Activated CD8-positive, alpha-beta memory T cell treated with anti-CD3 and anti-CD28 coated beads, Interleukin-2, amount 50 U/mL, for 48 hours (primary cell): ENCODE data around the gene PATL2.
"Not testable (repeated sequence)": the region's sequence is repeated elsewhere in the genome, so short reads cannot be mapped to it uniquely, and the experiment has no call there.

Source experiments
- DNase-seq: peaks from one replicate; pipeline ENCODE4 v3.0.0-alpha.2; 2020

Gene PATL2

DNA sequence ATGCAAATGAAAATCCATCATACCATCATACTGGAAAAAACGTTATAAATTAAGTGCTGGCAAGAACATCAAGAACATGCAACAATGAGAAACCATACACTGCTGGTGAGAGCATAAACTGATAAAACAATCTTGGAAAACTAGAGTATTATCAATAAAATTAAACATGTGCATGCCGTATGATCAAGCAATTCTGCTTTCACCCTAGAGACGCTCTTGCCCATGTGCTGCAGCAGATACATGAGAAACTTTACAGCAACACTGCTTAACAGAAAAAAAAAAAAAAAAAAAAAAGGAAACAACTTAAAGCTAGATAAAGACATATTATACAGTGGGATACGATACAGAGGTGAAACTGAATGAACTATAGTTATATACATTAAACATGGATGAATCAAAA, 69.5 kb downstream of the PATL2 start:
- DNase-seq, result no peak

DNA sequence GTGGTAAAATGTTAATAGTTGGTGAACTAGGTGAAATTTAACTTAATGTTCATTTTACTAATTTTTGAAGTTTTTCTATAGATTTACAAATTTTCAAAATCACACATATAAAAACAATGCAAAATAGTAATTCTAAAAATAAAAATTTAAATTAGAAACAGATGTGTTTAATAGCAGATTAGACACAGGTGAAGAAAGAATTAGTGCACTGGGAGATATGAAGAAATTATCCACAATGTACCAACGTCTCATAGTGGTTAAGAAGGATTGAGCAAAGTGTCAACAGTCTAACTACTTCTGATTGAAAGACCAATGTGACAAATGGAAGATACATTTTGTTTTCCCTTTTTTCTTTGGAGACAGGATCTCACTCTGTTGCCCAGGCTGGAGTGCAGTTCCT, 74.1 kb downstream of the PATL2 start:
- no peak for DNase-seq

DNA sequence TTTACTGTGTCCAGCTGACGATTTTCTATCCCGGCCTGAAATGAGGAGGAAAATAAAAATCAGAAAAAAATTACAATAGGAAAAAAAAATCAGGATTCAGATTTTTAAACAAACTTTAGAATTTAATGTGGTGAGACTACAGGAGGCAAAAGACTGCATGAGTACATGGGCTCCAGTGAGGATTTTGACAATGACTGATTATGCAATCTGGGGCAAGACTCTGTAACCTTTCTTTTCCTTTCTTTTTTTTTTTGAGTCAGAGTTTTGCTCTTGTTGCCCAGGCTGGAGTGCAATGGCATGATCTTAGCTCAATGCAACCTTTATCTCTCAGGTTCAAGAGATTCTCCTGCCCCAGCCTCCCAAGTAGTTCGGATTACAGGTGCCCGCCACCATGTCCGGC, 77.5 kb downstream of the PATL2 start:
- DNase-seq, result no peak

DNA sequence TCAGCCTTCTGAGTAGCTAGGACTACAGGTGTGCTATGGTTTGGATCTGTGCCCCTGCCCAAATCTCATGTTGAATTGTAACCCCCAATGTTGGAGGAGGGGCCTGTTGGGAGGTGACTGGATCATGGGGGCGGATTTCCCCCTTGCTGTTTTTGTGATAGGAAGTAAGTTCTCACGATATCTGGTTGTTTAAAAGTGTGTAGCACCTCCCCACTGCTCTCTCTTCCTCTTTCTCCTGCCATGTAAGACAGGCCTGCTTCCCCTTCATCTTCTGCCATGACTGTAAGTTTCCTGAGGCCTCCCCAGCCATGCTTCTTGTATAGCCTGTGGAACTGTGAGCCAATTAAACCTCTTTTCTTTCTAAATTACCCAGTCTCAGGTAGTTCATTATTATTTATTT, 85.8 kb downstream of the PATL2 start:
- DNase-seq, result not testable (repeated sequence)

DNA sequence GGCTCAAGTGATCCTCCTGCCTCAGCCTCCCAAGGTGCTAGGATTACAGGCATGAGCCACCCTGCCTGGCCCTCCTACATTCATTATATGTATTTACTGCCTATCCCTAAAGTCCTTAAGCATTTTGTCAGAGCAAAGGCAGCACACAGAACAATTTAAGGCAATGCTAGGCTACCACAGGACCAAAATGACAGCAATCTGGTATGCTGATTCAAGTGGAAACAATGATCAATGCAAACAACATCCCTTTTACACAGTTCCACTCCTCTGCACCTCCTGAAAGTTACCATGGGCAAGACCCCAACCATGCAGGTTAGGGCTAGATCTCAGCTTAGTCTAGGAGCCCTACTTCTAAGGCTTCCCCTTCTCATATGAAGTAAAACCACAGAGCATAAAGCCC, 87.9 kb downstream of the PATL2 start:
- DNase-seq, result no peak

DNA sequence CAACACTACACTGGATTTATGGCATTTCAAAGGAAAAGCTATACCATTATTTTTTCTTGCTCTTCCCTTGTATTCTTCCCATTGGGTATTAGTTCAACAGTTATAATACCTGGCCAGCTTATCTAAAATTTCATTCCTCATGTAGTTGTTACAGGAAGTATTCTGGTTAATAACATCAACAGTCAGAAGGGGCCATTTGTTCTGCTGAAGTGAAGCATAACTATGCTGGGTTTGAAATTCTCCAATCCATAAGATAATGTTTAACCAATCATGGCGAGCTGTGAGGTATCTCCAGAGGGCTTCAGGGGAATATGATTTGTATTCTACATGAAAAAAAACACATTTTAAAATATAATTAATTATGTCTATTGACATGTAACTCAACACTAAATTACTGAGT, 91.0 kb downstream of the PATL2 start:
- no peak for DNase-seq

DNA sequence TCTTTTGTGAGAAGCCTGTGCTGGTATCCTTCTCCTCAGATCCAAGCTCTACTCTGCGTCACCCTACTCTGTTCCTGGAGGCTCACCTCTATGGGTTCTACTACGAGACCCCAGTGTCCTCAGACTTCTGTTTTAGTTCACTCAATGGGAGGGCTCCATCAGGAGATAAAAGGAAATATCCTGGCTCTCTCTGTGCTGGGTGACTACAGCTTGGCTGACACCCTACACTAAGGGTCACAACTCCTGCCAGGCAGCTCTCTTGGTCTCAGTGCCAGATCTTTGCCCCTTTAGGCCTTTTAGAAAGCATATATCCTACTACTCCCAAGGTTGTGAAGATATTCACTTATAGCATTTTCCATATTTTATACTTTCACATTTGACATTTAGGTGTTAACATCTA, 94.1 kb downstream of the PATL2 start:
- no peak for DNase-seq
